ENCODE data around the gene TSHZ2.

DNA sequence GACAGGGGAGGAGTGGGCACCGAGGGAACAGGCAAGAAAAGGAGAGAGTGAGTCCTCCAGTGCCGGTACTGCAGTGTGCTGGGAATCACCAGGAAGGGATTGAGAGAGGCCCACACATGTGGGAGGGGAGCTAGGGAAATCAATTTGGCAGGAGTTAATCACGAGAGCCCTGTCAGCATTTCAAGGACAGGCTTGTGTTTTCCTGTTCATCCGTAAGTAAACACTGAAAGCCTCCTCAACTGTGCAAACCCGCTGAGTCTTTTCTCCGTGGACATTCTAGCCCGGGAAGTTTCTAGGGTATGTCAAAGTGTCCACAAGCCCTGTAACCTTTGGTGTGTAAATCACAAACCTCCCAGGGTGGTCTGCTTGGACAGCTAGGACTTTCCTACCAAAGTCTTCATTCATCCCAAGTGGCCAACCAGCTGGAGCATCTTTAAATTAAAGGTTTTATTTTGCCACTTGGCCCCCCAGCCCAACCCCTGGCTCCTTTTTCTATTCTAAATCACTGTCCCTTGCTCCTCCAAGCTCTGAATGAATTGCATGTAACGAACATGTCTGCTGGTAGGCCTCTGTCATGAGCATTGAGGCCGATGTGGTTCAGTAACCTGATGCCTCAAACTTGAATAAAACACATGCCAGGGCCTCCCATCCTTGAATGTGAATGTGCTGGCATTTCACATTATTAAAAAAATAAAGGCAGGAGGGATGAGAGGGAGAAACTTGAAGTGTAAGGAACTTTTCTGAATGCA lies 472.4 kb downstream of the TSHZ2 start:
- TF ChIP-seq RELA (CRISPR knock-in tag; IDR thresholded peaks at IDR 0.05; ENCODE audit: borderline replicate concordance): no peak
- TF ChIP-seq, protein P1, sequence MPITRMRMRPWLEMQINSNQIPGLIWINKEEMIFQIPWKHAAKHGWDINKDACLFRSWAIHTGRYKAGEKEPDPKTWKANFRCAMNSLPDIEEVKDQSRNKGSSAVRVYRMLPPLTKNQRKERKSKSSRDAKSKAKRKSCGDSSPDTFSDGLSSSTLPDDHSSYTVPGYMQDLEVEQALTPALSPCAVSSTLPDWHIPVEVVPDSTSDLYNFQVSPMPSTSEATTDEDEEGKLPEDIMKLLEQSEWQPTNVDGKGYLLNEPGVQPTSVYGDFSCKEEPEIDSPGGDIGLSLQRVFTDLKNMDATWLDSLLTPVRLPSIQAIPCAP (CRISPR knock-in tag; IDR thresholded peaks at IDR 0.05): no peak
- TF ChIP-seq NR3C1 (CRISPR knock-in tag; conservative IDR thresholded peaks at IDR 0.05; ENCODE audit: low read depth): no peak
- TF ChIP-seq, protein P2, sequence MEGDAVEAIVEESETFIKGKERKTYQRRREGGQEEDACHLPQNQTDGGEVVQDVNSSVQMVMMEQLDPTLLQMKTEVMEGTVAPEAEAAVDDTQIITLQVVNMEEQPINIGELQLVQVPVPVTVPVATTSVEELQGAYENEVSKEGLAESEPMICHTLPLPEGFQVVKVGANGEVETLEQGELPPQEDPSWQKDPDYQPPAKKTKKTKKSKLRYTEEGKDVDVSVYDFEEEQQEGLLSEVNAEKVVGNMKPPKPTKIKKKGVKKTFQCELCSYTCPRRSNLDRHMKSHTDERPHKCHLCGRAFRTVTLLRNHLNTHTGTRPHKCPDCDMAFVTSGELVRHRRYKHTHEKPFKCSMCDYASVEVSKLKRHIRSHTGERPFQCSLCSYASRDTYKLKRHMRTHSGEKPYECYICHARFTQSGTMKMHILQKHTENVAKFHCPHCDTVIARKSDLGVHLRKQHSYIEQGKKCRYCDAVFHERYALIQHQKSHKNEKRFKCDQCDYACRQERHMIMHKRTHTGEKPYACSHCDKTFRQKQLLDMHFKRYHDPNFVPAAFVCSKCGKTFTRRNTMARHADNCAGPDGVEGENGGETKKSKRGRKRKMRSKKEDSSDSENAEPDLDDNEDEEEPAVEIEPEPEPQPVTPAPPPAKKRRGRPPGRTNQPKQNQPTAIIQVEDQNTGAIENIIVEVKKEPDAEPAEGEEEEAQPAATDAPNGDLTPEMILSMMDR (IDR thresholded peaks at IDR 0.05): no peak

Data from WTC11 (cell line).